Activated CD8-positive, alpha-beta memory T cell treated with anti-CD3 and anti-CD28 coated beads for 48 hours (primary cell): ENCODE data around the gene COA8.
"Not testable (repeated sequence)": the region's sequence is repeated elsewhere in the genome, so short reads cannot be mapped to it uniquely, and the experiment has no call there.

Experiments
- DNase-seq, 3 experiments: peaks; one replicate each; pipeline ENCODE4 v3.0.0-alpha.2; 2020; ENCODE audit warnings: low read depth in 2 of 3, low spot score in 2 of 3

Gene COA8

DNA sequence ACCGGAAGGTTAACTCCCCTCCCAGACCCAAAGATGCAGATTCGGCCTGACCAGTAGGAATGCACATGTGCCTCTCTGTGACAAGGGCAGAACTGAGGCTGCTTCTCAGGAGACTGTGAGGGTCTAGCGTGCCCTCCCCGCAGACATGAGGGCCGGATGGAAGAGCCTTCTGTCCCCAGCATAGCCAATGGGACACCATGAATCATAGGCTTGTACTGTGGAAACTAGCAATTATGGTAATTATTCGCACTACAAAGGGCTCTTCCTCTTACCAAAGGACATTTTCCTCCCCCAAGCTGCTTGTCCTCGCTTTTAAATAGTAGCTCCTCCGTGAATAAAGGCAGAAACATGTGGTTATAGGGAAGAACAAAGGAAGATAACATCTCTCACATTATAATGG, 6.2 kb downstream of the COA8 start:
- no peak for DNase-seq

DNA sequence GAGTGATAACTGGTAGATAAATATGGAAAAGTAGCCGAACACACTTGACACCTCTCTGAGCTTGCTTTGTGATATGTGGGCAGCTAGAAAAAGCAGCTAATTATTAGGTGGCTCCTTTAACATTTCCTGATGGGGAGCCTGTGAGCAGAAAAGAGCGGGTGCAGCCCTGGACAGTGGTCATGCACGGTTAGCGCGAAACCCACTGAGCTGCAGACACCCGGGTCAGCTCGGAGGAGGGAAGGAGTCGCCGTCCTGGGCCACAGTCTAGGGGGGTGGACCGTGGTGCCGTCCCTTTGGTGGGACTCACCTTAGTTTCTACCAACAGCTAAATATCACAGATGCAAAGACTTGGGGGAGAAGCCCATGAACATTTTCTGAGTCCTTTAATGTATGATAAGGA, 6.6 kb downstream of the COA8 start:
- DNase-seq = no peak

DNA sequence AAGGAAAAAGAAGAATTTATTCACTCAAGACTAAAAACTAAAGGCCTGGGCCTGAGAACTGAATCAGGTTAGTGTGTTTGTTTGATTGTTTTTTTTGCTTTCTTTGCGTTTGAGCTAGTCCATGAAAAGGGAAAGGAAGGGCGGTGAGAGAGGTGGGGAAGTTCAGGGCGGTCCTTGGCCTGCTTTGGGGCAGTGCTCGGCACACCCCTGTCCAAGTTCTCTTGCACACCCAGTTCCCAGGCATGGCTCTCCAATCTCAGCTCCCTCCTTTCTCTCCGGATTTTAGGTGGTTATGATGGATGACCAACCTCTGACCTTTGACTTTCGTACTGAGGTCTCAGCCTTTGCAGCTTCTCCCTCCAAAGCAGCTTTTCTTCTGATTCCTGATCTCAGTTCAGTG, 11.3 kb downstream of the COA8 start:
- no peak for DNase-seq

DNA sequence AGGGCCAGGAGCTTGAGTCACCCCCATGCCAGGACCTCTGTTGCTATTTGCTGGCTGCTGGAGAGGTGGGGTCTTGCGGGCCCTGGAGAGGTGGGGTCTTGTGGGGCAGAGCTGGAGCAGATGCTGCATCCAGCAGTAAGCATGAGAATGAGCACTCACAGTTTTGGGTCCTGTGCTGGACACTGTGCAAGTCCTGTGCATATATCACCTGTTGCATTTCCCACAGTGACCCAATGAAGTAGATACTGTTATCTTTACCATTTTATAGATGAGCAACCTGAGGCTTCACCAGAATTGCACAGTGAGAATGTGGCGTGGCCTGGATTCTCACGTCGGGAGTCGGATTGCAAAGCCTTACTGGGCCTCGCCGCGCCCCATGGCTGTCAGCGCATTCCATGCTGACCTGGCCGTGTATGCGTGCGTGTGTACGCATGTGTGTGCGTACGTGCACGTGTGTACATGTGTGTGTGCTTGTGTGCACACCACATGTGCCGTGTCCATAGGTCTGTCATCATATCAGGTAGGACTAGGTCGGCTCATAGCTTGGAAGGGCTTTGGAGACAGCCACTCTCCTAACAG, 12.0 kb downstream of the COA8 start:
- no peak for DNase-seq

DNA sequence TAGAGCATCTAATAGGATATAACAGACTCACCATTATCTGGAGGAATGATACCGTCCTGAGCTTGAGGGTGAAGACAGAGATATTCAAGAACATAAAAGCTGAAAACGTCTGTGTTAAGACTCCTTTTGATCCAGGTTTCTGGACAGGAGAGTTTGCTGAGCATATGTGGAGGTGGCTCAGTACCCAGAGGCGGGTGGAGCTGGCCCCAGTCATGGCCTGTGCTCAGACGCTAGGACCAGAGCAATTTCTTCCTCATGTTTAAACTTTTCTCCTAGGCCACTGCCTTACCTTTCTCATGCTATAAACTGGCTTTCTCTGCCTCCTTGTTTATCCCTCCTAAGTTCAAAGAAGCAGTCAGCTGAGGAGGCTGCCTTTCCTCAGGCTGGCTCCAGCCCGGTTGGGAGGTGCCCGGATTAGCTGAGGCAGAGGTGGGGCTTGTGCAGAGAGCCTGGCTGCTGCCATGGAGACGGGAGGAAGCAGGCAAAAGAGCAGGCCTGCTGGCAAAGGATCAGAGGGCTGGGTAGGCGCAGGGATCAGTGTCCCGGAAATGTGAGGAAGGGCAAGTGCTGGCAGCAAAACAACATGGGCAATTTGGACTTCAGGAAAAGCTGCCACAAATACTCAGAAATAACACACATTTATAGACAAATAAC, 13.7 kb downstream of the COA8 start:
- DNase-seq = no peak

DNA sequence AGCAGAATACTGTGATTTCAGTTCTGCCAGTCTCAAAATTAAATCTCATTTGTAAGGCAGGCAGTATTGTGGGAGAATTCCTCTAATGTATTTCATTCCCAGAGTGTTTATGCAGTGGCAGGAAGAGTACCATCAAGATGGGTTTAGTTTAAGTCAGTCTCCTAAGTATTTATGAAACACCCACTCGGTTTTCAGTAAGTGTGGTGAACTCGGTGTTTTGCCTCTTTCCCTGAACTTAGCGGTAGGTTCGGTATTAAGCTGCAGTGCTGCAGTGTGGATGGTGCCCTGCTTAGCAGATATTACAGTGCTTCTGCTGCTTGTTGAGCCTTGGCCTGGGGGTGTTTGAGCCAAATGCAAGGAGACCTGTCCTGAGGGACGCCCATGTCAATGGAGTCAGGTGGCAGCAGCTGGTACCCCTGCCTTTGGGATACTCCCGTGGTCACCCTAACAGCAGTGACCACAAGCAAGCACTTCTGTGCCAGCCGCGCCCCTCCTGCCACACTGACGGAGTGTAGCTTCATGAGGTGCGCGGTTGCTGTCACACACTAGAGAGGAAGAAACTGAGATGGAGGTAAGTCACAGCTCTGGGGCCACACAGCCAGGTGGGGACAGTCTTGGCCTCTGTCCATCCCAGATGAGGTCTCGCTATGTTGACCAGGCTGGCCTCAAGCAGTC, 15.8 kb downstream of the COA8 start:
- DNase-seq = no peak

DNA sequence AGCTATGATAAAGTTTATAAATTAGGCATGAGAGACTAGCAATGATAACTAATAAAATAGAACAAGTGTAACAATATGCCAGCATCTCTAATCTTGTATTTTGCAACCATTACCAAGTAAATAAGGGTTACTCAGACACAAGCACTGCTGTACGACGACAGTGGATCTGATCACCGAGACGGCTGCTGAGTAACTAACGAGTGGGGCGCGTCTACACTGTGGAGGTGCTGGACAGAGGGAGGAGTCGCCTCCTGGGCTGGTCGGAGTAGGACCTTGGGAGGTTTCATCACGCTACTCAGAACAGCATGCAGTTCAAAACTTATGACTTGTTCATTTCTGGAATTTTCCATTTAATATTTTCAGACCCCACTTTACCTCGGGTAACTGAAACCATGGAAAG, 18.4 kb downstream of the COA8 start:
- no peak for DNase-seq

DNA sequence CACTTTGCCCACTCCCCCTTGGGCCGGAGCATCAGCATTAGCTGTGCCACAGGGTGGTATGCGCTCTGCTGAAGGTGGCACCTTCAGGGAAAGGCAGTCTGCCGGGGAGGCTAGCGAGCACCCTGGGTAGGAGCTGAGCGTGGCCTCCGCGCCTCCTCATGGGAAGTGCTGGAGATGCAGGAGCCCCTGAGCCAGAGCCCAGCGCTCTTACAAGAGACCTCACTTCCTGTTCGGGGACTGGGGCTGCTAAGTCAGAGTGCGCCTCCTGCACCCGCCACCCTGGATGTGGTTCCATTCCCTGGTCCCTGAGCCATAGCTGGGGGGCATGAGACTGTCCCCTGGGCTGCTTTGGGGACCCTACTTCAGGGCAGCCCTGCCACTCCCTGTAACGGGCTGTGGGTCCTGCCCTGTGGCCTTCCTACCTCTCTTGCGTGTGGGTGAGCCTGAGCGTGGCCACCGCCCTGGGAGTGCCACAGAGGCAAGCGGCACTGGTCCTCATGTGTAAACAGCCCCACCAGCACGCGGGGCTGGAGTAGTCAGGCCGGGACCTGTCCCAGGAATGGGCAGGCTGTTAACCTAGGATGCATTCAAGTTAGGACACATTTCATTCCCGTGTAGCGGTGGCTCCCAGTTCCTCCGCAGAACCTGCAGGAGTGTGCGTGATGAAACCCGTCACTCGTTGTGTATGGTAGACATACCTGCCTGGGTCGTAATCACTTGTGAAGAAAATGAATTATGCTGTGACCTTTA, 19.4 kb downstream of the COA8 start:
- DNase-seq = no peak

DNA sequence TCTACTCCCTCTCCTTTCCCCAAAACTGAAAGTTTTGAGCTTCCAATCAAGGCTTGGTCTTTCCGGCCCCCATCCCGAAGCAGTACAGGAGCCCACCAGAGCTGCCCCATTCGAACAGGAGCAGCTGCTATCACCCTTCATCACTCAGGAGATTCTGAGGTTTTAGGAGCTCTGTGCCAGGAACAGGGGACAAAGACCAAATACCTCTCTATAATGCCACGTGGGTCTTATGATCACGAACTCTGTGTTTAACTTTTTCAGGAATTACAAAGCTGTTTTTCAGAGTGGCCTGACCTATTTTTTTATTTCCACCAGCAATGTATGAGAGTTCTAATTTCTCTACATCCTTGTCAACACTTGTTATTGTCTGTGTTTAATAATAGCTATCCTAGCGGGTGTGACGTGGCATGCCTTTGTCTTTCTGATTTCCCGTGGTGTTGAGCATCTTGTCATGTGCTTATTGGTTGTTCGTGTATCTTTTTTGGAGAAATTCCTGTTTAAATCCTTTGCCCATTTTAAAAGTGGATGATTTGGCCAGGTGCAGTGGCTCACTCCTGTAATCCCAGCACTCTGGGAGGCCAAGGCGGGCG, 21.7 kb downstream of the COA8 start:
- no peak for DNase-seq

DNA sequence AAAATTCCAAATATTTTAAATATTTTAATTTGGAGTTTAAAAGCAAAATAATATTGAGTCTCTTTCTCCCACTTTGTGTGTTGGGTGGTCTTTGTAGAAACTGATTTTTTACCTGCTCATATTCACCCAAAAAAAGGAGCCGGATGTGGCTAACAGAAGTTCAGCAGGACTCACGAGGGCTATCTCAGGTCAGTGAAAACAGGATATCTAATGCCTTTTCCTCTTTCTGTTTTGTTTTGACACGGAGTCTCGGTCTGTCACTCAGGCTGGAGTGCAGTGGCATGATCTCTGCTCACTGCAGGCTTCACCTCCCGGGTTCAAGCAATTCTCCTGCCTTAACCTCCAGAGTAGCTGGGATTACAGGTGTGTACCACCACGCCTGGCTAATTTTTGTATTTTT, 30.8 kb downstream of the COA8 start:
- DNase-seq = no peak

DNA sequence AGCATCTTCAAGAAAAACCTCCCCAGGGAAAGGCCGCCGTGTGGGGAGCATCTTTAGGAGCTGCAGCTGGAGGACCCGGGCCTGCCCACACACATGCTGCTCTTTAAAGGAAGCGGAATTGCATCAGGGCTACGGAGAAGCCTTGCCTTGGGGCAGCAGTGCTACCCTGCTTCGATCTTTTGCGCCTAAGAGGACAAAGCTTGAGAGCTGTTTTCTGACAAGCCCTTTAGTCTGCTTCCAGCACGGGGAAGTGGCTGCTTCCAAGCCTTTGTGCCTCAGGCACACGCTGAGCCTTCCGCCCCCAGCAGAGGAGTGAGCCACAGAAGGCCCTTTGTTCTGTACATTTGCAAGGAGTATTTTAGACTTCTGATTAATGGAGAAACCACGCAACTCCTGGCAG, 31.5 kb downstream of the COA8 start:
- no peak for DNase-seq

DNA sequence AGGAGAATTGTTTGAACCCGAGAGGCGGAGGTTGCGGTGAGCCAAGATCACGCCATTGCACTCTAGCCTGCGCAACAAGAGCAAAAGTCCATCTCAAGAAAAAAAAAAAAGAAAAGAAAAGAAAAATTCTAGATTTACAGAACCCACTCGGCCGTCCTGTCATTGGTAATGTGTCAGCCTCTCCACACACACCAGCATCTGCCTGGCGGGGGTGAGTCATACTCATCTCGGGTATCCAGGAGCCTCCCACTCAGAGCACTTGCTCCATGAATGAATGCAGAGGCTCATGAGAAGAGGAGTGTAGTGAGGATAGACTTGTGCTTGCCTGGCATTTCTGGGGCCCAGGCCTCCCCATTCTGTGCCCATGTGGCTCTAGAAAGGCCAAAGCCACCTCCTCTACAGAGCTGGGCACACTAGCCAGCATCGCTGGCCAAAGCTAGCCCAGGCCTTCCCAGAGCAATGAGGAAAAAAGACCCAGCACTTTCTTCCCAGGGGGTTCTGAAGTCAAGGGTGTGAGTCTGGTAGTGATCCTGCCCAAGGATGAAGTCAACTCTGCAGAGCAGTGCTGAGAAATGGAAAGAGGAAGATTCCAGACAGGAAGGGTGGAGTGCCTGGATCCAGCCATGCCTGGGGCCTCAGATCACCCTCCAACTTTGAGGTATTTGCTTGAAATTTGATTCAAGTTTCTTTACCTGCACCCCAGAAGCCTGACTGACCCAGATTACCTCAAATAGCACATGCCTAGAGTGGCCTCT, 35.0 kb downstream of the COA8 start:
- no peak for DNase-seq

DNA sequence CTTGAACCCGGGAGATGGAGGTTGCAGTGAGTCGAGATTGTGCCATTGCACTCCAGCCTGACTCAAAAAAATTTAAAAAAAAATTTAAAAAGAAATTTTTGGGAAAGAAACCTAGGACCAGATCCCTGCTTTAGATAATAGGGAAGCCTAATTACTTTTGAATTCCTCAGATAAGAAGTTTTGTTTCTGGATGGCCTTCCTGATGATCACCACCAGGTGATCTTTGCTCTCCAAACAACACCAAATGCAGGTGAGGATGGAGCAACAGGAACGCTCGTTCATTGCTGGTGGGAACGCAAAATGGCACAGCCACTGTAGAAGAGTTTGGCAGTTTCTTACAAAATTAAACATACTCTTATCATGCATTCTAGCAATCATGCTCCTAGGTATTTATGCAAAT, 37.7 kb downstream of the COA8 start:
- DNase-seq = no peak

DNA sequence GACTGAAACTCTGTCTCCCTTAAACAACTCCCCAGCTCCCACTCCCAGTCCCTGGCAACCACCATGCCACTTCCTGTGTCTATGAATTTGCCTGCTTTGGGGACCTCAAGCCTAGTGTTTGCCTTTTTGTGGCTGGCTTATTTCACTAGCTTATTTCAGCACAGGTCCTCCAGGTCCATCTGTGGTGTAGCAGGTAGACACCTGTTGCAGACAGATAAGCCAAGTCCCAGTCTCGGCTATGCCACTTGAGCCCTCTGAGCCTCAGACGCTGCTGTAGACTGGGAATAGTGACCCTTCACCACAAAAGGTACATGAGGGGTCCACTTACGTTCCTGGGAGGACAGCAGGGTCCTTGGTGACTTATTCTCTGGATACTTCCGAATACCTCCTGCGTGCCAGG, 41.9 kb downstream of the COA8 start:
- DNase-seq = no peak

DNA sequence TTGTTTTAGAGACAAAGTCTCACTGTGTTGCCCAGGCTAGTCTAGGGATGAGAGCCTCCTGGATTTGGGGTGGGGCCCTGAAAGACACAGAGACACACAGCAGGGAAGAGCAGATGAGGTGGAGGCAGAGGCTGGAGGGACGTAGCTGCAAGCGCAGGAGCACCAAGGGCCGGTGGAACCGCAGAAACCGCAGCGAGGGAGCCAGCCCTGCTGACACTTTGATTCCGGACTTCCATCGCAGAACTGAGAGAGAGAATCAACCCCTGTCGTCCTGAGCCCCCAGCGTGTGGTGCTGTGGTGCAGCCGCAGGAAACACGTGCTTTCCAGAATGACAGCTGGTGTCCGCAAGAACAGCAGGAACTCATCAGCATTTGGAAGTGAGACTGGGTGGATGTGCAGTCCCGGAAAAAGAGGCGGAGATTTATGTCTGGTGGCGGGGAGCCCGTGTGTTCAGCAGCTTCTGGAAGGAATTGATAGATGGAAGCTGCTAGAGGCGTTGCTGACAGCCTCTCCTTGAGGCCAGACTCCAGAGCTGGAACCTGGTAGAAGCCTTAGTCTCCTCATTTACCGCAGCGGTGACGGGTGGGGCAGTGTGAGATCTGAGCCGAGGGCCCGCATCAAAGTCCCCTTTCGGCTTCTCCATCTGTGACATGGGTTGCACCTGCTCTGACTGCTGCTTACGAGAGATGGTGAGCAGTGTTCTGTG, 44.4 kb downstream of the COA8 start:
- DNase-seq = peak in 2 of 3 experiments; percentile 14 to 20

DNA sequence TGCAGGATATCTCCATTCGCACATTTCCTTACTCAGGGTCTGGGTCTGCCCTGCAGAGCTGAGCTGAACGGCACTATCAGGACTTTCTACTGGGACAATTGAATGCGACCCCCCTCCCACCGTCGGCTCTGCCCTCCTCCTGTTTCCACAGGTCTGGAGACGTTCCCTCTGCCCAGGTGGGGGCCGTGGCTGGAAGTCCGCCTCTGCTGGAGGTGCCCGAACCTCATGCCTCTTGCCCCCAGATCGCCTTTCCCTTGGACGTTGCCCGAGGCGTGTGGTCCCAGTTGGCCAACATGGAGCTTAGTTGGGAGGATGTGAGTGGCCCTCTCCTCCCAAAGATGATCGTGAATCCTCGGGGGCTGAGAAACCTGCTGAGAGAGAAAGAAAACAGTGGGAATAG, 45.1 kb downstream of the COA8 start:
- no peak for DNase-seq

DNA sequence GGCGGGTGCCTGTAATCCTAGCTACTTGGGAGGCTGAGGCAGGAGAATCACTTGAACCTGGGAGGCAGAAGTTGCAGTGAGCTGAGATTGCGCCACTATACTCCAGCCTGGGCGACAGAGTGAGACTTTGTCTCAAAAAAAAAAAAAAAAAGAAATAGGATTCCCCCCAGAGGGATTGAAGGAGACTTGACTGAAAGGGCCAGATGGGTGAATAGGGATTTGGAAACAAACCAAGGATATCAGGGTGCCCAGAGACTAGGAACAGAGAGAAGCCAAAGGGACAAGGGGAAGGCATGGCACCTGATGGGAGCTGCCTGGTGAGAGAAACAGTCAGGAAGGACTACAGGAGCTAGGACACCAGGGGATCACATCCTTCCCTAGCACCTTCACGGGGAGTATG, 46.3 kb downstream of the COA8 start:
- not testable (repeated sequence) for DNase-seq

DNA sequence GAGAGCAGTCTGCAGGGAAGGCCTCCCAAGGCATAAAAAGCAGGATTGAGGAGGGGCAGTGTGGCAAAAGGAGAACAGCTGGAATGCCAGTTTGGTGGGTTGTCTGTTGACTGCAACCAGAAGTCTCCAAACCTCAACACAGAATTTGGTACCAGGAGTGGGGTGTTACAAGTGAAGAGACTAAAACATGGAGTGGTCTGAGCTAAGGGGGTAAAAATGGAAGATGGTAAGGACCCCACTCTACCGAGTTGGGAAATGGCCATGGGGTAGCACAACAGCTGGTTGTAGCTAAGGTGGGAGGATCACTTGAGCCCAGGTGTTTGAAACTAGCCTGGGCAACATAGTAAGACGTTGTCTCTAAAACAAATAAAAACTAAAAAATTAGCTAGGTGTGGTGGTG, 48.5 kb downstream of the COA8 start:
- no peak for DNase-seq

DNA sequence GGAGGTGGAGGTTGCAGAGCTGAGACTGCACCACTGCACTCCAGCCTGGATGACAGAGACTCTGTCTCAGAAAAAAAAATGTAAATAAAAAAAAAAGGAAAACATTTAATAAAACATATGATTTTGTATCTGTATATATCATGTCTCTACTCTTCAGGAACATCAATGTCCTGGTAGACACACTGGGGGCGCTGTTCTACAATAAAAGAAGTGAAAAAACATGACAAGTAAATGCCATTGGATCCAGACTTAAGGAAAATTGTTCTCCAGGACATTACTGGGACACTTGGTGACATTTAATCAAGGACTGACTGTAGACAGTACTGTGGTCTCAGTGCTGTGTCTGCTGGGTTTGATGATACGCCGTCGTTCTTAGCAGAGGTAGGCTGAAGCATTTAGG, 50.8 kb downstream of the COA8 start:
- no peak for DNase-seq

DNA sequence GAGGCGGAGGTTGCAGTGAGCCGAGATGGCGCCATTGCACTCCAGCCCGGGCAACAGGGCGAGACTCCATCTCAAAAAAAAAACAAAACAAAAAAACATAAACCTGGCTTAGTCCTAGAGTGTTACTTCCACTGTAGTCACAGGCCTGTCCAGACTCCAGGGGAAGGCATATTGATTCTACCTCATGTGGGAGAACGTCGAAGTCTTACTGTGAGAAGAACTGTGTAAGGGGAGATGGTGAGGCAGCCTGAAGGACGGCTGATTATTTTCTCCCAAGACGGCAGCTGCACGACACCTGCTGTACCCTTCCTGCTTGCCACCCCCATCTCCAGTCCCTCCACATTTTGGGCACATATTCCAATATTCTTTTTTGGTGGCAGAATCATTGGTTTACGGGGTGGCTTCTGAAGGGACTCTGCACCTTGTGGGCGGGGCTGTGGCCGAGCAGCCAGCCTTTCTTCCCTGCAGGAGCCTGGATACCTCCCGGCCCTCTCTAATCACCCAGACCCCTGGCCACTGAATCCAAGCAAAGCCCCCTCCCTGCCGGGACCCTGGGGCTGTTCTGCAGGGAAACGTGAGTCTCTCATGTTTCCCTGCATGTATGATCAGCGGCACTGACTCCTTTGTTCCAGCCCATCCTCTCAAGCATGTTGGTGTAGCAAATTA, 54.0 kb downstream of the COA8 start:
- DNase-seq = no peak
